ENCODE measurements around the gene CFAP61. TPM values are rescaled to one million over a fixed set of nuclear protein-coding genes. Genes with fewer than 3 reads are reported as not detected.
A peak's percentile ranks its signal among the peaks of the same experiment; 100 is the strongest.

CFAP61 gene
- total RNA-seq, 1 donor from 2014 or later: not detected

DNA sequence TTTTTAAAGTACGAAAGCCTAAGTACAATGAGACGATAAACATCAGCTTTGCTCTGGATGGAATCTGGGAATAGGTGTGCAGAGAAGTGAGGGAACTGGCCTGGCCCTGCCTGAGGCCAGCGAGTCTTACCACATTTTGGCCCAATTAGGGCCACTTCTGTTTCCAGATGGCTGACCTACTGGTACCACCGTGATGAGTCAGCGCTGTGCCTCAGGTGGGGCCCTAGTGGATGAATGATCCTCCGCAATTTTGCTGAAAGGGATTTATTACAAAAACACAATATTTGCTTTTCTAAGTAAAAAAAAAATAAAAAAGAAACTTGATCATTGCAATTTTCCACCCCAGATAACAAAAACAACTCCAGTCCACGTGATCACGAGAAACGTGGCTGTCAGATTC lies 338.1 kb downstream of the CFAP61 start:
- DNase-seq (ENCODE audit: low spot score): no peak
- no peak for ATAC-seq

- ATAC-seq (no peak), DNase-seq (ENCODE audit: low spot score) (no peak)
Observed at GRCh38 chr20:20391115-20391514, 338.8 kb downstream of the CFAP61 start.

DNA sequence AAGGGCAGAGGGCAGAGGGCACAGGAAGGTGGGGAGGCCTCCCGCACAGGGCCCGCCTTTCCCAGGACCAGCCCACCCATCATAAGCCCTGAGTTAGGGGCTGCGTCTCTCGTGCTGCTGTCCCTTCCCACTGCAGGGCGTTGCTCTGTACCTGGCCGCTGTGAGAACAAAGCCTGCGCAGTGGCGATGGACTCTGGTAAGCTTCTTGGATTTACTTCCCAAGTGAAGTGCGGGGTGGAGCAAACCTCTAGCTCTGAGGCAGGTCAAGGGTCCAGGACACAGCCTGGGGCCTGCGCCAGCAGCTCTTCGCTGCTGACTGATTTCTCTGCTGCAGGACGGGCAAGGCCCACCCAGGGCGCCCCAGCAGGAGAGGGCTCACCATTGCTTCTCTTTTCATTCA lies 339.4 kb downstream of the CFAP61 start:
- ATAC-seq (peak; percentile 8), DNase-seq (ENCODE audit: low spot score) (no peak)

DNA sequence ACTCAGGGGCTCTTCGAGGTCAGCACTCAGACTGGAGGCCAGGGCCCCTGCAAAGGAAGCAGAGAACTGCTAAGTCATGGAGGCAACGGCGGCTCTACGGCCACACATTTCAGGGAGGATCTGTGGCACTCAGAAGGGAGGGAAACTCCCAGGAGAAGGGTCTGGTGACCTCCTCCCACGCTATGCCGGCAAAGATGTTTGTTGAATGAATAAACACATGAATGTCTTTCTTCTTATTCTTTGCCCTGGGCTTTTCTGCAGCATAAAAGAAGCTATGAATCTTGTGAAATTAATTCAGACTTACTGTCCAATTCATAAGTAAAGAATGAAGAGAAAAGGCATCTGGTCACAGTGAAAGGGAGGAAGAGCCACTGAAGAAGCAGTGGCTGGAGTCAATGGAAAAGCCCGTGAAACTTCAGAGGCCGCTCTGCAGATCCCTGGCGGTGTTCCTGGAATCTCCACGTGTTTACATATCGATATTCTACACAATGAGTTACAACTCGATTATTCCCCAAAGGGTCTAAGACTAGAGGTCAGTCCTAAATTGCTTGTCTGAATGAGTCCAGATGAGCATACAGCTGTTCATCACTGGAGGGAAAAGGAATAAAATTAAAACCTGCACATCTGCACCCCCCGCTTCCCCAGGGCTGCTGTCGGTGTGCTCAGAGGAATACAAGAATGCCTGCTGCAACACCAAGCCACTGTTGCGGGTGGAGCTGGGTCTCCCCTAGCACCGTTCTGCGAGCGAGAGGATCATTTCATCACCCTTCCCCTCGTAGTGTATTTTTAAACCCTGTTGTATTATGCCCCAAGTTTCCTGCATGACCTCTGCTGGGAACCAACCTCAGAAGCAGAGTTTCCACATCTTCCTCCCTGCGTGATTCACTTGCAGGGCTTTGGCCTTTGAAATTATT lies 341.1 kb downstream of the CFAP61 start:
- no peak for ATAC-seq

GRCh38 chr20:20395087-20395486 lies 342.8 kb downstream of the CFAP61 start:
- no peak for ATAC-seq
- no peak for DNase-seq (ENCODE audit: low spot score)

More for the DNA sequence above, 341.1 kb downstream of the CFAP61 start:
- no peak for DNase-seq (ENCODE audit: low spot score)

DNA sequence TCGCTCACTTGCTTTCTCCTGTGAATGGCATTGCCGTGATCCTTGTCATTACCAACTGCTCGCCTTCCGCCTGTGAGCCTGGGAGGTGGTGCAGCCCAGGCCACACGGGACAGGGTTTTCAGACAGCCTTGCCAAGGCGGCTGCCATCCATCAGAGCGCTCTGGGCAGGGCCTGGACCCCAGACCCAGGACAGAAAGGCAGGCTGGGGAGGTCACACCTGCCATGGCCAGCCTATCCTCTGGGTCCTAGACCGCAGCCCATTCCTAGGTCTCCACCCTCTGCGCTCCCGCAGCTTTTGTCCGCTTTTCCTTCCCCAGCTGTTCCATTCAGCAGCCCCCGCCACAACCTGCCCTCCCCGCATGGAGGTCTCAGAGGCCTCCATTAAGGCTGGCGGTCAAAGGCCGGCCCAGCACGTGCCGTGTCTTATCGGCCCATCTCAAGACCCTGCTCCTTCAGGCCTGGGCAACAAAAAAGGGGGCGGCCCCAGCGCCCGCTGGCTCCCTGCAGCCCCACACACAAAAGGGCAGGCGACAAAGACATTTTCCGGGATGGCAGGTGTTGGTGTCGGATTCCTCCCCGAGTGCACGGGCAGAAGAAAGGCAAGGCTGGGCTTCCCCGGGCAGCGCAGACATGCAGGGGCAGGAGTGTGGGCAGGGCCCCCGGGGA lies 343.7 kb downstream of the CFAP61 start:
- no peak for ATAC-seq

GRCh38 chr20:20396794-20397193 lies 344.5 kb downstream of the CFAP61 start:
- no peak for ATAC-seq

More for the DNA sequence above, 343.7 kb downstream of the CFAP61 start:
- DNase-seq (ENCODE audit: low spot score): no peak

DNA sequence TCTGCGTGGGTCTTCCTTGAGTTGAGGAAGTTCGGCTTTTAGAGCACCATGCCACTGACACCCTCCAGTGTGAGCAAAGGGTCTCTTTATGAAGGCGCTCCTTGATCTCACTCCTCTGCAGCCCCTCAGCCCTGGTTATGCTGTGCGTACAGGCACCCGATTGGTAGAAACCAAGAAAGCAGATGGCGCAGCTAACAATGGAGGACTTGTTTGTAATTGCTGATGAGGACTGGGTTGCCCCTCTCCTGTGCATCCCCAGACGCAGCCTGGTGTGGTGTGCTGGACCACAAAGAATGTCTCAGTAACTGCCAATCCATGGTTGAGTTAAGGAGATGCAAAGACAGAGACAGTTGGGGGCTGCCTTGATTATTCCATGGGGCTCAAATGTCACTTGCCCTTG lies 345.8 kb downstream of the CFAP61 start:
- no peak for ATAC-seq
- no peak for DNase-seq (ENCODE audit: low spot score)

More at GRCh38 chr20:20396794-20397193, 344.5 kb downstream of the CFAP61 start:
- DNase-seq (ENCODE audit: low spot score): no peak

- peak; percentile 72 for ATAC-seq
Observed at GRCh38 chr20:20399531-20400500, 347.5 kb downstream of the CFAP61 start.

DNA sequence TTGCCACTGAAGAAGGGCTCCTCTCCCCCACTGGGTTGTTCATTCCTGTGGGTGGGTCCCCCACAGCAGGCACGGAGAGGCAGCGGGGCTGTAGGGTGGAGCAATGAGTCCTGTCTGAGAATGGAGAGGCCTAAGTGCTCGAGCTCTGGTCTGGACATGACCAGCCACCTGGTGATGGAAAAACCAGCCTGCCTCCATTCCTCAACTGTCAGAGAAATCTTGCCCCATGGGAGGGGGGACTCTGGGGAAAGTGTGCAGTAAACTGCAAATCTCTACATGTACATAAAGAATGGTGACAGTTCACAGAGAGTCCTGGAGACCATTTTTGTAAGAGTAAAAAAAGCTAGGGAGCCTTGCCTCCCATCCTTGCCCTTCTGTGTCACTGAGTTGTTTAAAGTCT lies 349.7 kb downstream of the CFAP61 start:
- no peak for ATAC-seq
- DNase-seq (ENCODE audit: low spot score): no peak

More at GRCh38 chr20:20399531-20400500, 347.5 kb downstream of the CFAP61 start:
- no peak for DNase-seq (ENCODE audit: low spot score)

- DNase-seq (ENCODE audit: low spot score) (no peak), ATAC-seq (no peak)
Observed at GRCh38 chr20:20404633-20405032, 352.3 kb downstream of the CFAP61 start.

DNA sequence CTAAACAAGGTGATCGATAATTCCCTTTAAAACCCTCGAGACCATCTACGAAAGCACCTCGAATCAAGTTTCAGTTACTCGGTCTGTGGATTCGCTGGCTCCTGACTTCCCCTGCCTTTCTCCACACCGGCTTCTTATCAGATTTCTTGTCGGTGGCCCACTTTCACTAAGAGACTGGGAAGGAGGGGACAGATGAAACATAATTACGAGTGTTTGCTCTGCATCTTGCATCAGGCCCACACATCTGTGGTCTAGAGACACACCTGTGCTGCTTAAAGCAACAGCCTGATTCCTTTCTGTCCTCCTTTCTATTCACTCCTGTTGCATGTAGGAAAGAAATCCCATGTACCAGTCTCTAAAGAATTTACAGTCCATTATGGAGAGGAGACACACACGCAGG lies 353.3 kb downstream of the CFAP61 start:
- ATAC-seq: no peak
- DNase-seq (ENCODE audit: low spot score): no peak

- DNase-seq (ENCODE audit: low spot score) (no peak), ATAC-seq (no peak)
Observed at GRCh38 chr20:20406306-20406705, 354.0 kb downstream of the CFAP61 start.

DNA sequence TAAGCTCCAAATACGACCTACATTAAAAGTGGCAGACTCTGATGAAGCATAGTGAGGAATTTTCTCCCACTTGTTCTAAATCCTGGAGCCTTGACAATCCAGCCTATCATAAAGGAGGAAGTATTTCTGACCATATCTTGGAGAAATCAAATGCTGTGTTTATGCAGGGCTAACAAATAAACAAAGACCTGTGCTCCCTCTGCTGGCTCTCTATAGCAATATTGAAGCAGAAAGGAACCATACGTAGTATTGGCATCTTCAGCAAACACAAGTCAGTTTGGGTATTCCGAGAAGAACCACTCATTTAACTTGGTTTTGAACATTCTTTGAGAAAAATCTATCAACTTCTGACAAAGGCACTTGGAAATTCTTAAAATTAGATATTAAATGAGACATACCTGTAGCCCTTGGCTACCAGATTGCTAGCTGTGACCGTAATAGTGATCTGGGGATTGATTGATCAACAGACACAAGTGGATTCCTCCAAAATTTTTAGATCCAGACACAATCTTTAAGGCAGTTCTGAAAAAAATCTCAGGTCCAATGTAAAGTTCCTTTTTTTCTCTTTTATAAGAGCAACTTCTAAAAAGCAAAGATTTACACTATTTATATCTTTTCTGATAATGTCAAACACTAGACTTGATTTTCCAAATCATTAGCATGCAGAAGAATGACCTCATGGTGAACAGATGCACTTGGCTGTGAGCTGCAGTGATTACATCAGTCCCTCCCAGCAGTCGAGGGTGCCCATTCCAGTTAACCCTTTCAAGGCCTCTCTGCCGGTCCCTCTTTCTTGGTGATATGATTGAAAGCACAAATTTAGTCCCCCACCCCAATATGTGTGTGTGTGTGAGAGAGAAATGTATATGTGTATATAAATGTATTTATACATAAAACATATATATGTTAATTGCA lies 355.8 kb downstream of the CFAP61 start:
- DNase-seq (ENCODE audit: low spot score): no peak
- ATAC-seq: no peak

DNA sequence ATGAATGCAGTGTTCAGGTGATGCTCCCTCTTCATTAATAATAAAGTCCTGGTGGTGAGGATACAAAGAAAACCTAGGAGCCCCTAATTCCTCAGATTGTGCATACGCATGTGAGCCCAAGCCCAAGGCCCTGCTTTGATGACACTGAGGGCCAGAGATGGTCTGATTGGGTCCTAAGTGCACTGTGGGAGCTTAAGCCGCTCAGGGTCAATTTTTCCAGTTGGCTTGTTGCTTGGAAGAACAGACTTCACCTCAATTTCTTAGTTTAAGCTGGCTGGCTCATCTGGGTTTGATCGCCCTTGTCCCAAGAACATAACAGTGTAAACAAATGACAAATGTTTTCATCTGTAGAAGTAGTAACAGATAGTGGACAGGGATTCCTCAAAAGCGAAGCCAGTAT lies 357.0 kb downstream of the CFAP61 start:
- DNase-seq (ENCODE audit: low spot score): no peak
- ATAC-seq: no peak

Other genes with a start within 250 kb of the CFAP61 start
- gene NAA20, start 35.2 kb upstream of the CFAP61 start, total RNA-seq: 34.7 TPM
- 8.7 TPM for gene CRNKL1, start 66 bp upstream of the CFAP61 start, total RNA-seq

Data from left lobe of liver (tissue), 2 donors.